ENCODE data around the gene GRHL3. TPM values are rescaled to one million over a fixed set of nuclear protein-coding genes. Genes with fewer than 3 reads are reported as not detected.

Gene GRHL3
- total RNA-seq, 1 experiment from 2014 or later, result 8.9 TPM

DNA sequence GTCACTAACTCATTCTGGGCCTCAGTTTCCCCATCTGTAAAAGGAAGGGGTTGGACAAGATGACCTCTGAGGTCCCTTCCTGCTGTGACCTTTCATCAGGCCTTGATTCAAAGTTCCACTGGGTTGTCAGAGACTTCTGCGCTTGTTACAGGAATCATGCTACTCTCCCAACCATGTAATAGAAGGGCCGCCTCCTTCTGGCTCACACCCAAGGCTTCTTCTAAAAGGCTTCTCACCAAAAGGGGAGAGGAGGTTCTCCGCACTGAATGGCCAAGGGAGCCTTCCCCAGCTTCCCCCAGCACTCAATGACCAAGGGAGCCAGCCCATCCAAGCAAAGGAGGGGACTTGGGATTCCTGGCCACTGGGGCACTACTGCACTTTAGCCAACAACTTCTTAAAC, 42.7 kb downstream of the GRHL3 start:
- Mint-ChIP-seq H3K4me1 (ENCODE audit: insufficient read depth, unreplicated experiment) (peaks cover 33% of the 10 kb centered on the region), H3K27me3 (ENCODE audit: insufficient read depth, unreplicated experiment) (no peaks in the 10 kb centered on the region), H3K4me3 (ENCODE audit: unreplicated experiment) (no peak overlapping the region), H3K27ac (ENCODE audit: low read depth, unreplicated experiment) (no peak overlapping the region), H3K9me3 (ENCODE audit: unreplicated experiment) (no peaks in the 10 kb centered on the region), H3K36me3 (ENCODE audit: insufficient read depth, unreplicated experiment) (peaks cover 26% of the 10 kb centered on the region)
- intact Hi-C loops (cut with micrococcal nuclease), result loop anchor here (2.0 kb wide), 1 partner anchor 29 kb away; no protein-coding TSS in a partner anchor
- DNase-seq (ENCODE audit: unreplicated experiment), result no peak
- no TSS peak for BruUV-seq (replicated peaks)
- ChIA-PET CTCF (interaction anchor here (1.0 kb wide), 1 partner anchor 161 kb away, joined by 3 read pairs; no protein-coding TSS in a partner anchor), POLR2A (interaction anchor here (0.9 to 2.4 kb wide), 3 partner anchors 24 to 67 kb away, joined by 3 to 10 read pairs (median 3); no protein-coding TSS in a partner anchor)
- TF ChIP-seq, protein P1, sequence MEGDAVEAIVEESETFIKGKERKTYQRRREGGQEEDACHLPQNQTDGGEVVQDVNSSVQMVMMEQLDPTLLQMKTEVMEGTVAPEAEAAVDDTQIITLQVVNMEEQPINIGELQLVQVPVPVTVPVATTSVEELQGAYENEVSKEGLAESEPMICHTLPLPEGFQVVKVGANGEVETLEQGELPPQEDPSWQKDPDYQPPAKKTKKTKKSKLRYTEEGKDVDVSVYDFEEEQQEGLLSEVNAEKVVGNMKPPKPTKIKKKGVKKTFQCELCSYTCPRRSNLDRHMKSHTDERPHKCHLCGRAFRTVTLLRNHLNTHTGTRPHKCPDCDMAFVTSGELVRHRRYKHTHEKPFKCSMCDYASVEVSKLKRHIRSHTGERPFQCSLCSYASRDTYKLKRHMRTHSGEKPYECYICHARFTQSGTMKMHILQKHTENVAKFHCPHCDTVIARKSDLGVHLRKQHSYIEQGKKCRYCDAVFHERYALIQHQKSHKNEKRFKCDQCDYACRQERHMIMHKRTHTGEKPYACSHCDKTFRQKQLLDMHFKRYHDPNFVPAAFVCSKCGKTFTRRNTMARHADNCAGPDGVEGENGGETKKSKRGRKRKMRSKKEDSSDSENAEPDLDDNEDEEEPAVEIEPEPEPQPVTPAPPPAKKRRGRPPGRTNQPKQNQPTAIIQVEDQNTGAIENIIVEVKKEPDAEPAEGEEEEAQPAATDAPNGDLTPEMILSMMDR (IDR thresholded peaks at IDR 0.05; ENCODE audit: unreplicated experiment), result no peak

DNA sequence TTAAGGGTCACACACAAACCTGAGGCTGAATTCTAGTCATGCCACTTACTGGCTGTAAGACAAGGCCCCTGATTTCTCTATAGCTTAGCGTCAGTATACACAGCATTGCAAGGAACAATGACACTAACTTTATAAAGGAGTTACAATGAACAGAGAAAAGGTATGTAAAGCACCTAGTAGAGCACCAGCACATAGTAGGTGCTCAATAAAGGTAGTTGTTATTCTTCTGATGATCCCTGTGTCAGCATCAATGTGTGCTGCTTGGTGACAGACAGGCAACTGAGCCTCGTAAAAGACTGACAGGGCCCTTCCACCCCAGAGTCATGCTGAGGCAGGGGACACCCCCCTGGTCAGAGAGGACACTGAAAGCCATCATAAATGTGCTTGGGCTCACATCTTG, 43.2 kb downstream of the GRHL3 start:
- H3K36me3 Mint-ChIP-seq (ENCODE audit: insufficient read depth, unreplicated experiment), result peaks cover 21% of the 10 kb centered on the region
- H3K27ac Mint-ChIP-seq (ENCODE audit: low read depth, unreplicated experiment), result peak overlapping the region; percentile 74
- peaks cover 33% of the 10 kb centered on the region for H3K4me1 Mint-ChIP-seq (ENCODE audit: insufficient read depth, unreplicated experiment)
- no peaks in the 10 kb centered on the region for H3K9me3 Mint-ChIP-seq (ENCODE audit: unreplicated experiment)
- POLR2A ChIA-PET, result interaction anchor here (0.9 to 7.2 kb wide), 6 partner anchors 16 to 67 kb away, joined by 3 to 78 read pairs (median 4); partner anchors contain the start of gene GRHL3
- CTCF ChIA-PET, result interaction anchor here (0.9 to 1.2 kb wide), 2 partner anchors 28 to 161 kb away, joined by 3 to 9 read pairs; no protein-coding TSS in a partner anchor
- no peaks in the 10 kb centered on the region for H3K27me3 Mint-ChIP-seq (ENCODE audit: insufficient read depth, unreplicated experiment)
- intact Hi-C loops (cut with micrococcal nuclease), result loop anchor here (2.0 kb wide), 1 partner anchor 28 kb away; no protein-coding TSS in a partner anchor
- TF ChIP-seq, protein P1 (IDR thresholded peaks at IDR 0.05; ENCODE audit: unreplicated experiment), result no peak
- no peak for DNase-seq (ENCODE audit: unreplicated experiment)
- BruUV-seq (replicated peaks), result no TSS peak
- H3K4me3 Mint-ChIP-seq (ENCODE audit: unreplicated experiment), result no peak overlapping the region

DNA sequence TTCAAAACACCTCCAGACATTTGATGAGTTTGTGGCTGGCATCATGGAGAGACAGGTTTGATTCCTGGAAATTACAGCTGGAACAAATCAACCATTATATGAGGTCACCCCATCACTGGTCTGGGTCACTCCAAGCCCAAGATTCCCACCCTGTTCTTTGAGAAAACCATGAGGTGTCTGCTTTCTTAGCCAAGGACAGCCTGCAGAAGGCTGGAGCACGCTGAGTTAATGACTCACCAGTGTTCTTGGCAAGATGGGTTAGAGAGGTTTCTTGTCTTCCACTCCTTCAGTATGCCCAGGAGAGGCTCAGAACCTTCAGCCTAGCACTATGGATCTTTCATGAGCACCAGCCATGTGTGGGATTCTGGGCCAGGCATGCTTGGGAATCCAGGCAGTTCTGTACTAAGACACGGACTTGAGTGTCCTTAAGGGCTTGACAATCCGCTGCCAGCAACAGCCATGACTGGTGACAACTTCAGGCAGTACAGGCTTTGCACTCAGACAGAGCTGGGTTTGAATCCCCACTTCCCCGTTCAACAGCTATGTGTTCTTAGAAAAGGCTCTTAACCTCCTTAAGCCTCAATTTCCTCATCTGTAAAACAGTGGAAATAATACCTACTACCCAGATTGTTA, 43.9 kb downstream of the GRHL3 start:
- POLR2A ChIA-PET, result interaction anchor here (0.6 to 7.2 kb wide), 9 partner anchors 15 to 68 kb away, joined by 3 to 78 read pairs (median 5); partner anchors contain the start of gene GRHL3
- Mint-ChIP-seq H3K9me3 (ENCODE audit: unreplicated experiment) (no peaks in the 10 kb centered on the region), H3K36me3 (ENCODE audit: insufficient read depth, unreplicated experiment) (peaks cover 15% of the 10 kb centered on the region), H3K4me1 (ENCODE audit: insufficient read depth, unreplicated experiment) (peaks cover 33% of the 10 kb centered on the region), H3K4me3 (ENCODE audit: unreplicated experiment) (peak overlapping the region; percentile 8), H3K27me3 (ENCODE audit: insufficient read depth, unreplicated experiment) (no peaks in the 10 kb centered on the region), H3K27ac (ENCODE audit: low read depth, unreplicated experiment) (peak overlapping the region; percentile 74)
- TF ChIP-seq, protein P1 (IDR thresholded peaks at IDR 0.05; ENCODE audit: unreplicated experiment), result no peak
- intact Hi-C loops (cut with micrococcal nuclease), result loop anchor here (2.0 kb wide), 1 partner anchor 28 kb away; no protein-coding TSS in a partner anchor
- CTCF ChIA-PET, result interaction anchor here (0.6 to 1.2 kb wide), 7 partner anchors 28 to 1089 kb away, joined by 3 to 9 read pairs (median 3); no protein-coding TSS in a partner anchor
- no TSS peak for BruUV-seq (replicated peaks)
- peak; percentile 96 for DNase-seq (ENCODE audit: unreplicated experiment)

DNA sequence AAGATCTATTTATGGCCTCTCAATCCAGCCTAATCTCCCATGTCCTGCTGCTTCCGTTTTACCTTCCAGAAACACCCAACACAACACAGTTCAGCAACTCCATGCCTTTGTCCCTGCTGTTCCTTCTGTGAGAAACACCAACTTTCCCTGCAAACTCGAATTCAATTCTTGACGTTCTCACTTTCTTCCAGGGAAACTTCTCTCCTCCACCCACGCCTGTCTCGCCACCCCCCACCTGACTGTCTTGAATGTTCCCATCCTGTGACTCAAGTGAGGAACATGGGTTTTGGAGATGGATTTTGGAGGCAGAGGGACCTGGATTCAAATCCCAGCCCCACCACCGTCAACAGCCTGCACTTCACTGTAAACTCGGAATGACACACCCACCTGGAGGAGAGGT, 44.8 kb downstream of the GRHL3 start:
- POLR2A ChIA-PET, result interaction anchor here (0.9 to 7.2 kb wide), 6 partner anchors 14 to 162 kb away, joined by 6 to 78 read pairs (median 13); partner anchors contain the start of gene GRHL3
- no peaks in the 10 kb centered on the region for H3K9me3 Mint-ChIP-seq (ENCODE audit: unreplicated experiment)

More for the DNA sequence above, 44.8 kb downstream of the GRHL3 start:
- peak; percentile 54 for DNase-seq (ENCODE audit: unreplicated experiment)
- no peak overlapping the region for H3K4me3 Mint-ChIP-seq (ENCODE audit: unreplicated experiment)
- CTCF ChIA-PET, result interaction anchor here (0.6 to 3.8 kb wide), 4 partner anchors 16 to 176 kb away, joined by 3 to 12 read pairs (median 7); no protein-coding TSS in a partner anchor
- H3K27ac Mint-ChIP-seq (ENCODE audit: low read depth, unreplicated experiment), result peak overlapping the region; percentile 89
- H3K27me3 Mint-ChIP-seq (ENCODE audit: insufficient read depth, unreplicated experiment), result no peaks in the 10 kb centered on the region
- peaks cover 33% of the 10 kb centered on the region for H3K4me1 Mint-ChIP-seq (ENCODE audit: insufficient read depth, unreplicated experiment)
- intact Hi-C loops (cut with micrococcal nuclease), result loop anchor here (2.0 kb wide), 1 partner anchor 27 kb away; no protein-coding TSS in a partner anchor
- H3K36me3 Mint-ChIP-seq (ENCODE audit: insufficient read depth, unreplicated experiment), result peaks cover 17% of the 10 kb centered on the region
- TF ChIP-seq, protein P1 (IDR thresholded peaks at IDR 0.05; ENCODE audit: unreplicated experiment), result no peak
- no TSS peak for BruUV-seq (replicated peaks)
